GM18508 (cell line): ENCODE measurements around the gene ZNF469.
"Not testable (repeated sequence)": the region's sequence is repeated elsewhere in the genome, so short reads cannot be mapped to it uniquely, and the experiment has no call there.

ENCODE experiments used
- ATAC-seq: cut with Tn5 transposase; IDR thresholded peaks from one replicate; pipeline ENCODE4 v1.9.1; 2021; ENCODE audit warnings: moderate number of reproducible peaks; ENCODE audit not compliant: insufficient read depth, unreplicated experiment

Gene ZNF469

GRCh38 chr16:88356727-88357199 lies 26.0 kb upstream of the ZNF469 start:
- ATAC-seq: no peak

- no peak for ATAC-seq
Measured at GRCh38 chr16:88357317-88358022, 25.3 kb upstream of the ZNF469 start.

GRCh38 chr16:88358023-88358420 lies 24.7 kb upstream of the ZNF469 start:
- ATAC-seq: no peak

- no peak for ATAC-seq
Measured at GRCh38 chr16:88359008-88359407, 23.8 kb upstream of the ZNF469 start.

- not testable (repeated sequence) for ATAC-seq
Measured at GRCh38 chr16:88360401-88360800, 22.4 kb upstream of the ZNF469 start.

- no peak for ATAC-seq
Measured at GRCh38 chr16:88360999-88361398, 21.8 kb upstream of the ZNF469 start.

GRCh38 chr16:88361775-88362174 lies 21.0 kb upstream of the ZNF469 start:
- ATAC-seq: no peak

- no peak for ATAC-seq
Measured at GRCh38 chr16:88363239-88363891, 19.4 kb upstream of the ZNF469 start.

GRCh38 chr16:88365244-88365865 lies 17.4 kb upstream of the ZNF469 start:
- ATAC-seq: no peak

GRCh38 chr16:88366032-88366703 lies 16.6 kb upstream of the ZNF469 start:
- no peak for ATAC-seq

- ATAC-seq: no peak
Measured at GRCh38 chr16:88366704-88367047, 16.1 kb upstream of the ZNF469 start.

GRCh38 chr16:88367560-88367959 lies 15.2 kb upstream of the ZNF469 start:
- no peak for ATAC-seq

GRCh38 chr16:88368036-88368435 lies 14.7 kb upstream of the ZNF469 start:
- ATAC-seq: no peak

GRCh38 chr16:88368994-88369393 lies 13.8 kb upstream of the ZNF469 start:
- ATAC-seq: no peak

- no peak for ATAC-seq
Measured at GRCh38 chr16:88369447-88370008, 13.2 kb upstream of the ZNF469 start.

GRCh38 chr16:88370365-88370764 lies 12.4 kb upstream of the ZNF469 start:
- ATAC-seq: no peak

GRCh38 chr16:88372522-88372921 lies 10.2 kb upstream of the ZNF469 start:
- ATAC-seq: no peak

GRCh38 chr16:88373211-88373610 lies 9.5 kb upstream of the ZNF469 start:
- ATAC-seq: no peak

GRCh38 chr16:88373927-88374492 lies 8.7 kb upstream of the ZNF469 start:
- ATAC-seq: no peak

GRCh38 chr16:88374736-88375135 lies 8.0 kb upstream of the ZNF469 start:
- no peak for ATAC-seq
